Activated naive CD4-positive, alpha-beta T cell treated with anti-CD3 and anti-CD28 coated beads for 36 hours (primary cell): ENCODE data around the gene TNFRSF19. TPM values are rescaled to one million over a fixed set of nuclear protein-coding genes. Genes with fewer than 3 reads are reported as not detected.

Source experiments
- CTCF ChIA-PET: fragments of 350-600 bp; sonication (Branson Sonifier 250); formaldehyde crosslinking; loops from one replicate; lab custom pipeline; 2021; ENCODE audit warnings: antibody characterized with exemption; lab: Charles Lee
- DNase-seq: peaks from one replicate; pipeline ENCODE4 v3.0.0-alpha.2; 2020
- H3K27ac Mint-ChIP-seq: one replicate; pipeline ENCODE4 v1.8.0; 2021; ENCODE audit warnings: mild to moderate bottlenecking, mixed read lengths
- H3K27me3 Mint-ChIP-seq: one replicate; pipeline ENCODE4 v1.8.0; 2021; ENCODE audit warnings: low read depth, mixed read lengths
- H3K36me3 Mint-ChIP-seq: one replicate; pipeline ENCODE4 v1.8.0; 2021; ENCODE audit warnings: low read depth, mixed read lengths
- H3K4me1 Mint-ChIP-seq: one replicate; pipeline ENCODE4 v1.8.0; 2021; ENCODE audit warnings: low read depth, mixed read lengths
- H3K4me3 Mint-ChIP-seq: one replicate; pipeline ENCODE4 v1.8.0; 2021; ENCODE audit warnings: mild to moderate bottlenecking, moderate library complexity, mixed read lengths
- H3K9me3 Mint-ChIP-seq: one replicate; pipeline ENCODE4 v1.8.0; 2021; ENCODE audit warnings: mixed read lengths
- intact Hi-C: fragments of 100-400 bp; cut with micrococcal nuclease; formaldehyde crosslinking; loops from one replicate; pipeline ENCODE4 v1.15.1; 2023
- total RNA-seq, 2 experiments: library from RNA; stranded (reverse); gene quantifications; one replicate each; pipeline ENCODE4 v1.2.3, GENCODE V29; 2021

Gene TNFRSF19
- total RNA-seq, 2 experiments from 2014 or later, result not detected

- no peak overlapping the region for H3K27ac Mint-ChIP-seq
- intact Hi-C loops, result no loop called here
- H3K36me3 Mint-ChIP-seq, result no peaks in the 10 kb centered on the region
- no peaks in the 10 kb centered on the region for H3K4me1 Mint-ChIP-seq
- H3K9me3 Mint-ChIP-seq, result no peaks in the 10 kb centered on the region
- peaks cover 2% of the 10 kb centered on the region for H3K27me3 Mint-ChIP-seq
- no peak for DNase-seq
- H3K4me3 Mint-ChIP-seq, result no peak overlapping the region
- CTCF ChIA-PET, result no interaction called here
These were observed 66.1 kb downstream of the TNFRSF19 start for GRCh38 chr13:23636360-23636759.

DNA sequence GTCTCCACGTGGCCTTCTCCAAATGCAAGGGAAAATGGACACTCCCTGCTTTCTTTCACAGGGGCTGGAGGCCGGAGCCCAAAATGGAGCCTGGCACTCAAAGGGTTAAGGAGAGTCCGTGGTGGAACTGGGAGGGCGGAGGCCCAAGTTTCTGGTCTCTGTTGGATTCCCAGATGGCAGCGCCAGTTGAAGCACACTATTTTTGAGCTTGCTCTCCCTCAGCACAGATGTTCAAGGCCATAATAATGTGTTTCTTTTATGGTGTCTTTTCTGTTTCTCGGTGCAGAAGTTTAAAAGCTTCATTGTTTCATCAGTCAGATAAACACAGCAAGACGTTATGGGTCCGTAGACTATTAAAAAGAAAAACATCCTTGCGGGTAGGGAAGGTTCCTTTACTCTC lies 67.6 kb downstream of the TNFRSF19 start:
- Mint-ChIP-seq H3K36me3 (no peaks in the 10 kb centered on the region), H3K4me1 (no peaks in the 10 kb centered on the region), H3K9me3 (no peaks in the 10 kb centered on the region), H3K27me3 (no peaks in the 10 kb centered on the region), H3K27ac (no peak overlapping the region), H3K4me3 (no peak overlapping the region)
- intact Hi-C loops, result no loop called here
- CTCF ChIA-PET, result interaction anchor here (0.7 kb wide), 1 partner anchor 31 kb away, joined by 3 read pairs; no protein-coding TSS in a partner anchor
- DNase-seq, result no peak

- no peak overlapping the region for H3K27ac Mint-ChIP-seq
- no peak for DNase-seq
- no peaks in the 10 kb centered on the region for H3K9me3 Mint-ChIP-seq
- CTCF ChIA-PET, result no interaction called here
- H3K36me3 Mint-ChIP-seq, result no peaks in the 10 kb centered on the region
- no peak overlapping the region for H3K4me3 Mint-ChIP-seq
- H3K4me1 Mint-ChIP-seq, result no peaks in the 10 kb centered on the region
- no peaks in the 10 kb centered on the region for H3K27me3 Mint-ChIP-seq
- intact Hi-C loops, result no loop called here
These were observed 69.5 kb downstream of the TNFRSF19 start for GRCh38 chr13:23639674-23640073.

DNA sequence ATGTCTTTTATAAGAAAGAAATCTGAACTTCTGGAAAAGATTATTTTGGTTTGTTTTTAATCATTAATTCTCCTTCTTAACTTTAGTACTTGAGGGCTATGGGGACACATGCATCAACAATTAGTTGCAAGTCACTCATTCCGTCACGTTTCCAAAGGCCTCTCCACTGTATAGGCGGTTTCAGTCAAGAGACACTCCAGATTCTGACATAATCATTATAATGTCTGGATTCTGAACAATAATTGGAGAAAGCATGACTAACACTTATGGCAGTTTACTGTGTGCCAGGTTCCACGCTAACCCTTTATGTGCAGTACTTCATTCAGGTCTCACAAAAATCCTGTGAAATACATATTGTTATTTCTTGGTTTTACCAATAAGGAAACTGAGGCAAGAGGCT lies 71.9 kb downstream of the TNFRSF19 start:
- no peak for DNase-seq
- Mint-ChIP-seq H3K27ac (no peak overlapping the region), H3K27me3 (no peaks in the 10 kb centered on the region), H3K4me3 (no peak overlapping the region), H3K9me3 (no peaks in the 10 kb centered on the region), H3K36me3 (no peaks in the 10 kb centered on the region), H3K4me1 (no peaks in the 10 kb centered on the region)
- intact Hi-C loops, result no loop called here
- CTCF ChIA-PET, result no interaction called here

- no peaks in the 10 kb centered on the region for H3K36me3 Mint-ChIP-seq
- intact Hi-C loops, result no loop called here
- H3K9me3 Mint-ChIP-seq, result no peaks in the 10 kb centered on the region
- H3K4me1 Mint-ChIP-seq, result no peaks in the 10 kb centered on the region
- no peak overlapping the region for H3K4me3 Mint-ChIP-seq
- CTCF ChIA-PET, result no interaction called here
- no peak overlapping the region for H3K27ac Mint-ChIP-seq
- no peaks in the 10 kb centered on the region for H3K27me3 Mint-ChIP-seq
- DNase-seq, result no peak
These were observed 73.3 kb downstream of the TNFRSF19 start for GRCh38 chr13:23643338-23644125.

DNA sequence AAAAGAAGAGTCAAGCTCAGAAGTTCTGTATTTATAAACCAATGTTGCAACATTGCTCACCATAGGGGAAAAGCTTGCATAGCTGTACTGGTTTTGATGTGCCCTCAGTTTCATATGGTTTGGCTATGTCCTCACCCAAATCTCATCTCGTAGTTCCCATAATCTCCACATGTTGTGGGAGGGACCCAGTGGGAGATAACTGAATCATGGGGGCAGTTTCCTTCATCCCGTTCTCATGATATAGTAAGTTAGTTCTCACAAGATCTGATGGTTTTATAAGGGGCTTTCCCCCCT lies 73.9 kb downstream of the TNFRSF19 start:
- no peak overlapping the region for H3K4me3 Mint-ChIP-seq
- DNase-seq, result no peak
- no peaks in the 10 kb centered on the region for H3K36me3 Mint-ChIP-seq
- no peaks in the 10 kb centered on the region for H3K4me1 Mint-ChIP-seq
- CTCF ChIA-PET, result no interaction called here
- H3K27ac Mint-ChIP-seq, result no peak overlapping the region
- H3K27me3 Mint-ChIP-seq, result no peaks in the 10 kb centered on the region
- intact Hi-C loops, result no loop called here
- no peaks in the 10 kb centered on the region for H3K9me3 Mint-ChIP-seq

DNA sequence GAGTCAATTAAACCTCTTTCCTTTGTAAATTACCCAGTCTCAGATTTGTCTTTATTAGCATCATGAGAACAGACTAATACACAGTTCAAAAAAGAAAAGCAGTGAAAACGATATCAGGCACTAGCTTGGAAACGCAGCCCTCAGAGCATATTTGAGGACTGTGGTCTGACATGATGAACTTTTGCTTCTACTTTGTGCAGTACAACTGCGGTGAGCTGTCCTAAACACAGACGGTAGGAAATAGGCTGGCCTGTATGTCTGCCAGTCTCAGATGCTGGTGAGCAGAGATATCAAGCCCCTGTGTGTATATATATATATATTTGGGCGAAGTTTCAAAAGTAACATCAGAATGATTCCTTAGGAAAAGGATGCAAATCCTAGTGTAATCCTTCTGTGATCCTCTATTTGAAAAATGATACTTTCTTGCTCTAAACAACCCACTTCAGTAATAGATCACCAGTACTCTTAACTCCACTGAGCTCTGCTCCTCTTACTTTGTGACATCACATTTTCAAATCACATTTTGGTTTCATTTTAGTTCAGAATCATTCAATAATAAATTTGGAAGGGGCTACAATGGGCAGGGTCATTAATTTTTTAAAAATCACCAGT lies 74.4 kb downstream of the TNFRSF19 start:
- no peaks in the 10 kb centered on the region for H3K27me3 Mint-ChIP-seq
- H3K27ac Mint-ChIP-seq, result no peak overlapping the region
- no peak for DNase-seq
- intact Hi-C loops, result no loop called here
- CTCF ChIA-PET, result no interaction called here
- no peak overlapping the region for H3K4me3 Mint-ChIP-seq
- H3K9me3 Mint-ChIP-seq, result no peaks in the 10 kb centered on the region
- H3K36me3 Mint-ChIP-seq, result no peaks in the 10 kb centered on the region
- H3K4me1 Mint-ChIP-seq, result no peaks in the 10 kb centered on the region

- peaks cover 2% of the 10 kb centered on the region for H3K27me3 Mint-ChIP-seq
These were observed 75.6 kb downstream of the TNFRSF19 start for GRCh38 chr13:23645851-23646250.

DNA sequence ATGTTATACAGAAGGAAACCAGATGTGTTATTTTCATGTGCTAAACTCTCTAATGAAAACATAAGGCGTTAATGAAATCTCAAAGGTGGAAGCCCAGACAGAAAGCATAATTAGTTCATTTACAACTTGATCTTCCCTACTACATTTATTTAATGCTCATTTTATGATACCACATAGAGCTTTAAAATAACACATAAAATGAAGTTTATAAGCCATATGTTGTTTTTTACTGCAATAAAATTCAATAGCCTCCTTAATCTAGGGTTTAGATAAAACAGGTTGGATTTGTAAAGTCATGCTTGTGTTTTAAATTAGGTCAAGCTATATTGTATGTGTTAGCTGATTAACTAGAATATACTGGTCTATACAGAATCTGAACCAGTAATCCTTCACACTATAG lies 81.2 kb downstream of the TNFRSF19 start:
- H3K27ac Mint-ChIP-seq, result no peak overlapping the region
- CTCF ChIA-PET, result interaction anchor here (0.6 kb wide), 1 partner anchor 571 kb away, joined by 4 read pairs; no protein-coding TSS in a partner anchor
- H3K4me3 Mint-ChIP-seq, result no peak overlapping the region
- H3K36me3 Mint-ChIP-seq, result no peaks in the 10 kb centered on the region
- intact Hi-C loops, result no loop called here
- peaks cover 14% of the 10 kb centered on the region for H3K27me3 Mint-ChIP-seq
- no peaks in the 10 kb centered on the region for H3K4me1 Mint-ChIP-seq
- no peaks in the 10 kb centered on the region for H3K9me3 Mint-ChIP-seq
- DNase-seq, result no peak

More at GRCh38 chr13:23645851-23646250, 75.6 kb downstream of the TNFRSF19 start:
- H3K9me3 Mint-ChIP-seq, result no peaks in the 10 kb centered on the region
- CTCF ChIA-PET, result no interaction called here
- H3K4me3 Mint-ChIP-seq, result no peak overlapping the region
- H3K36me3 Mint-ChIP-seq, result no peaks in the 10 kb centered on the region
- no peak for DNase-seq
- H3K27ac Mint-ChIP-seq, result no peak overlapping the region
- H3K4me1 Mint-ChIP-seq, result no peaks in the 10 kb centered on the region
- intact Hi-C loops, result no loop called here

DNA sequence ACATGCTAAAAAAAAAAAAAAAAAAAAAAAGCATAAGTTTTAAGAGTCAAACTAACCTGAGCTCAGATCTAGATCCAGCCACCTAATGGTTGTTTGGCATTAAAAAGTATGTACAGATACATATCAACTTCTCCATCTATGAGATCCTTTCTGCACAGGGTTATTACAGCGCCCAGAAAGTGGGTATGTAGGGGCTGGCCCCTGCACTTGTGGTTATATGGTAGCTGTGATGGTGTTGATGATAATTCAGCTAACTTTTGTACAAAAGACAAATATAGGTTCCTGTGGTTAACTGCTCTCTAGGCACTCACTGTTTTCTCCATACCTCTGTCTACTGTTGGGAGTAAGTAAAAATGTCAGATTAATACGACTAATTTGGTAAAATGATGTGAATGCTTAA lies 81.7 kb downstream of the TNFRSF19 start:
- intact Hi-C loops, result no loop called here
- no peaks in the 10 kb centered on the region for H3K9me3 Mint-ChIP-seq
- CTCF ChIA-PET, result interaction anchor here (0.6 kb wide), 1 partner anchor 572 kb away, joined by 4 read pairs; no protein-coding TSS in a partner anchor
- H3K4me1 Mint-ChIP-seq, result no peaks in the 10 kb centered on the region
- no peak for DNase-seq
- H3K36me3 Mint-ChIP-seq, result no peaks in the 10 kb centered on the region
- H3K27ac Mint-ChIP-seq, result no peak overlapping the region
- no peak overlapping the region for H3K4me3 Mint-ChIP-seq
- peaks cover 14% of the 10 kb centered on the region for H3K27me3 Mint-ChIP-seq

DNA sequence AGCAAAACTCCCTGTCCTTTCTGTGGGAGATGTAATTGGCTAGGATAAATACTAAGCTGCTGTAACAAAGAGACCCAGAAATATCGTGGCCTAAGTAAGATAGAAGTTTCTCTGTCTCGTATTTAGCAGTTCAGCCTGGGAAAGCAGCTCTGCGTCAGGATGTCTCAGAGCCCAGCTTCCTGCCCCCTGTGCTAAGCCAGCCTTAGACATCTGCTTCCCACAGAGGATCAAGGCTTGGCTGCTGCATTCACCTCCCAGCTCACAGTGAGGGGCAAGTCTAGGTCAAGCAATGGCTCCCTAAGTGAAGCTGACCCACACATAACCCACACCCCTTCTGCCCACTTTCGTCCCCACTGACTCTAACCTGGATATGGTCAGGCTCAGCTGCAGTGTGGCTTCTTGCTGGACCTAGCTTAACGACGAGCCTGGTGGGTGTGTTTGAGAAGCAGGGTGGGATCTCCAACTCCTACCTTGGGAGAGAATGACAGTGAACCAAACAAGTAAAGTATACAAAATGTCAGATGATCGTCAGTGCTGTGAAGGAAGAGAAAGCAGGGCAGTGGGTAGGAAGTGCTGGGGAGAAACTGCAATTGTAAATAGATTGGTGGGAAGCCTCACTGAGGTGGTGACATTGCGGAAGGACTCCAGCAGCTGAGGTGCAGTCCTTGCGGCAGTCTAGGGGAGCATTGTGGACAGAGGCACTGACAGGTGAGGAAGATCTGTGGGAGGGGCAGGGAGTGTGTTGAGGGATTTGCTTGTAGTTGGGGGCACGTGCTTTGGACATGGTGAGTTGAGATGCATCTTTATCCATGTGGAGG lies 82.9 kb downstream of the TNFRSF19 start:
- no peaks in the 10 kb centered on the region for H3K36me3 Mint-ChIP-seq
- H3K27ac Mint-ChIP-seq, result no peak overlapping the region
- peaks cover 14% of the 10 kb centered on the region for H3K27me3 Mint-ChIP-seq
- CTCF ChIA-PET, result interaction anchor here (0.6 to 1.6 kb wide), 2 partner anchors 23 to 206 kb away, joined by 4 read pairs; no protein-coding TSS in a partner anchor
- no peak overlapping the region for H3K4me3 Mint-ChIP-seq
- no peaks in the 10 kb centered on the region for H3K4me1 Mint-ChIP-seq
- no peak for DNase-seq
- H3K9me3 Mint-ChIP-seq, result no peaks in the 10 kb centered on the region
- intact Hi-C loops, result no loop called here
